ENCODE measurements around the gene CBFA2T2. TPM values are rescaled to one million over a fixed set of nuclear protein-coding genes. Genes with fewer than 3 reads are reported as not detected.
"Not testable (repeated sequence)": the region's sequence is repeated elsewhere in the genome, so short reads cannot be mapped to it uniquely, and the experiment has no call there.

CBFA2T2 gene
- total RNA-seq (2014; rRNA removed; shearing (Covaris generic)), result 2.4 and 2.9 TPM in 2 replicates
- polyA plus RNA-seq (2015; cell fraction: cytosol; rRNA removed), result 6.1 and 6.3 TPM in 2 replicates
- polyA plus RNA-seq (2015; cell fraction: nucleus; rRNA removed), result 10.6 and 17.0 TPM in 2 replicates

DNA sequence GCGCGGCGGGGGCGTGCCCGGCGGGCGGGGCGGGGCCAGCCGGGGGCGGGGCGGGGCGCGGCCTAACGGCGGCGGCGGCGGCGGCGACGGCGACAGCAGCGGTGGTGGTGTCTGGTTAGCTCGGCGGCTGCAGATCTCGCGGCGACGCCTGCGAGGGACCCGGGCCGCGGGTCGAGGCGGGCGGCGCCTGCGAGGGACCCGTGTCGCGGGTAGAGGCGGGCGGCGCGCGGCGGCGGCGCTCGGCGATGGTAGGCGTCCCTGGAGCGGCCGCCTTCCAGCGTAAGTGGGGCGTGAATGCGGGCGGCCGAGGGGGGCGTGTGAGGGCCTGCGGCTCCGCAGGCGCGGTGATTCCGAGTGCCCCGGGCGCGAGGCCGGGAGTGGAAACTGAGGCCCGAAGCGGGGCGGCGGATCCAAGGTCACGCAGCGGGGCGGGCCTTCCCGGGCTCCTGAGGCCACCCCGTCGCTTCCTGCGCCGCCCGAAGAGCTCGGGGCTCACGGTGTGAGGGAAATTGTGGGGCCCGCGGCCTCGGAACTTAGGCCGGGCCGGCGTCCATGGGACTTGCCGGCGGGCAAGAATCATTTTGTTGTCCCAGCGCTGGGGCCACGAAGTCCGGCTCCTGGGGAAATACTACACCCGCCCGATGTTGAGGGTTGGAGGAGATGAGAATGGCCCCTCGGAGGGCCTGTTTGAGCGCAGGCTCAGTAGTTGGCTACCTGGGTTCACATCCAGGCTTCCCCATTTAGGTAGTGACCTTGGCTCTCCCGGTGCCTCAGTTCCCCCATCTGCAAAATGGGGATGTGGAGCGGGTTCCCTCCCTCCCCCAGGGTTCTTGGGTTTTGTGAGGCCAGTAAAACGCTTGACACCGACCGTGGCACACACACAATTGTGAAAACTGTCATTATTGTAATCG is at the start of gene CBFA2T2:
TSS of gene CBFA2T2 (plus strand) at position 74 of the 911 bp plus-strand sequence. CDS start at position 246, 172 bp downstream.
- DNase-seq (ENCODE audit: low read depth), result peak; percentile 45

DNA sequence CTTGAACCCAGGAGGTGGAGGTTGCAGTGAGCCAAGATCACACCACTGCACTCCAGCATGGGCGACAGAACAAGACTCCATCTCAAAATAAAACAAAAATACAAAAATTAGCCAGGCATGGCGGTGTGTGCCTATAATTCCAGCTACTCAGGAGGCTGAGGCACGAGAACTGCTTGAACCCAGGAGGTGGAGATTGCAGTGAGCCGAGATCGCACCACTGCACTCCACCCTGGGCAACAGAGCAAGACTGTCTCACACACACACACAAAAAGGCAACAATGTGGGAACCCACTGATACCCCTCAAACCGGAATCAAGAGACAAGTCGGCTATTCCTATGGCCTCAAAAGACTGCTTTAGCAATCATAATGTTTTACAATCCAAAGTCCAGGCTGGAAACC is 49.3 kb upstream of the CBFA2T2 start:
- not testable (repeated sequence) for DNase-seq (ENCODE audit: low read depth)

DNA sequence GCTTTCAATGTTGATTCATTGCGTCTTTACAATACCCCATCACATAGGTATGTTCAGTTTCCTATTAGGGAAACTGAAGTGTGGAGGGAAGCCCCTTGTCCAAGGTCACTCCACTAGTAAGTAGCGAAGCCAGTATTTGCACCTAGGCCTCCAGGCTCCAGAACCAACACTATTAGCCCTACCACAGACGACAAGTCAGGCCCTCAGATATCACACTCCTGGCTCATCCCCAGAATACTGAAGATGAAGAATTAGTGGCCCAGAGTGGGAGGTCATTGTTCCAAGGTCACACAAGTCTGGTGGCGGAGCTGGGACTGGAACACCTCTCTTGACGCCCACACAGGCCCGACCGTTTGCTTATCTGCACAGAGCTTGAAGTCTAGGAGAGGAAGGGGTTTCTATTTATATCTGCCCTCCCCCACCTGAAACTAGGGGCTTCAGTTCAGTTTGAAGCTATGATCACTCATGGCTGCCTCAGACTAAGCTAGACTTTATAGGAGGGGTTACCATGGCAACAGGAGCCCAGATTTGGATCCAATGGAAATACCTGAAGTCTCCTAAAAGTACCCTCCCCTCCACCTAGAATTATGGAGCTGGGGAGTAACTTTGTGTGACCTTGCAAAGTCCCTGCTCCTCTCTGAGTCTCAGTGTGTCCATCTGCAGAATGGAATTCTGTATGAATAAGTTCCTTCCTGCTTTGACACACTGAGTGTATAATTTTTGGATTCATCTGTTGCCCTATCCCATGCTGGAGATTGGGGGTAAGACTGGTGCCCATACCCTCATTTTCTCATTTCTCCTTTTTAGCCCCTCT is 48.5 kb upstream of the CBFA2T2 start:
- no peak for DNase-seq (ENCODE audit: low read depth)

DNA sequence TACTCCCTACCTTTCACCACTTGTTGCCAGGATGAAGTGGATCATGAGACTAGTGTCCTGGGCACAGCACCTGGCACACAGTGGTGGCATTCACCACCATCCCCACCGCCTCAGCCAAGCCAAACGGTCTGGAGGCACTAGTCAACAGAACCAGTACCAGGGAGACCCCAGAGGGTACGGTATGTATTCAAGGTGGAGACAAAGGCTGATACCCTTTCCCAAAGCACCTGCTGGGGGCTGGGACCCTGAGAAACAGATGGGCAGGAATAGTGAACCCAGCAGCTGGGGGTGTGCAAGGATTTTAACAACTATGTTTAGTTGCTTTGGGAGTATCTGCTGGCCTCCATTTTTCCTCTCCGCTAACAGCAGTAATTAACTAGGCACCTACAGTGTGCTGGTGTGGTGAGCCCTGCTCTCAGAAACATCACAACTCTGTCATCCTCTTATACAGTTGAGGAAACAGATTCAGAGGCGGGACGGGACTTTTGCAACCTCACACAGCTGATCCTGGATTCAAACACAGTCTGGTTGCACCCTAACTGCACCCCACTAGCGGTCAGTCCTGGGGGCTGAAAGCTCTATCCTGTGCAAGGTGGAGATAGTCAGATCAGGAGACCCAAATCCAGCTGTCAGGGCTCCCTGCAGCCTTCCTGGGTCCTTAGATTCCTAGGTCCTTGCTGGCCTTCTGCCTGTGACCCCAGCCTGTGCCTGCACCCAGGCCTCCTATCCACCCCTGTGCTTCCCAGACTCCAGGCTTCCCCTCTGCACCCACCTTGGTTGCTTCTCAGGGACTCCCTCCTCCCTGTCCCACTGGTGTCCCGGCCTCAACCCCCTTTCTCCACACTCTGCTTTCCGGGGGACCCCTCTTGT is 47.5 kb upstream of the CBFA2T2 start:
- no peak for DNase-seq (ENCODE audit: low read depth)

DNA sequence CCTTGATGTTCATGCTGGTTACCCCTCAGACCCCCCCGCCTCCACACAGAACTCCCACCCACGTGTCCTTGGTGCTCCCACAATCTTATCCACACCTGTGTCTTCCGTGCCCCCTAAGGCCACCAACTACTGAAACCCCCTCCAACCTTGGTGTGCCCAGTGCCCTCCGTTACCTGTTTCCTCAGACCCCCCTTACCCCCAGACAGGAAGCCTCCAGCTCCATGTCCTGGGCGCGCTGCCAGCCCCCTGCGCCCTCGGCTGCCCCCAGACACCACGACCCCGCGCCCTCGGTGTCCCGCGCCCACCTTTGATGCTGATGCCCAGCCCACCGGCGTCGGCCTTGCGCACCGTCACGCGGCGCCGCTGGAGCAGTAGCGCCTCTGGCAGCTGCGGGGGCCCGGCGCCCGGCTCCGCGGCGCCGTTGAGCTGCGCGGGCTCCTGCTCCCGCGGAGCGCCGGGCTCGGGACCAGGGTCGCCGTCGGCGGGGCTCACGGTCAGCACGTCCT is 46.8 kb upstream of the CBFA2T2 start:
- DNase-seq (ENCODE audit: low read depth), result no peak

DNA sequence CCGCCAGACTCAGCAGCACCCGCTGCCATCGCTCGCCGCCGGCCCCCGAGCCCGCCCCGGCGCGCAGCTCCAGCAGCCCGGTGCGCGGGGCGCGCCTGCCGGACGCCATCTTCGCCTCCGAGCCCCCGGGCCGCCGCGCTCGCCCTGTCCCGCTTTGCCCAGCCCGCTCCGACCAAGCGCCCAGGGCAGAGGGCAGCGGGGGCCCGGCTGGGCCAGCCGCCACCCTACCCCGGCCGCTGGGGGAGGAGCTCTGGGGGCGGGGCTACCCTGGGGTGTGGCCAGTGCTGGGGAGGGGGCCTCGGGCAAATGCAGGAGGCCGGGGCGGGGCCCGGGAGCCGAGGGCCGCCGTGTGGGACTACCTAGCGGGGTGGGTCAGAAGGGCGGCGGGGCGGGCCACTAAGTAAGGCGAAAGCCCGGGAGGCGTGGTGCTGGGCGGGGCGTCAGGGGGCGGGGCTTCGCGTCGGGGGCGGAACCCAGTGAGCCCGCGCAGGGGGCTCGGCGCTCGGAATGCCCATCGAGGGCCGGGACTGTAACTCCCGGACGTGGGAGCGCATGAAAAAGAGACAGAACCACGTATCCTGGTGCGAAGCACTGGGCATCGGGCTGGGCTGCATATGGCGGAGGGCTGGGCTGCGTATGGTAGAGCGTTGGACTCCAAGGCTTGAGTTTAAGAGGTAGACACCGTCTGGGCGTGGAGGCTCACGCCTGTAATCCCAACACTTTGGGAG is 46.2 kb upstream of the CBFA2T2 start, which contains the start of gene SNTA1:
TSS of gene SNTA1 (minus strand) at position 252 of the 728 bp plus-strand sequence. CDS start at position 109, 143 bp downstream.
- DNase-seq (ENCODE audit: low read depth), result peak; percentile 62

DNA sequence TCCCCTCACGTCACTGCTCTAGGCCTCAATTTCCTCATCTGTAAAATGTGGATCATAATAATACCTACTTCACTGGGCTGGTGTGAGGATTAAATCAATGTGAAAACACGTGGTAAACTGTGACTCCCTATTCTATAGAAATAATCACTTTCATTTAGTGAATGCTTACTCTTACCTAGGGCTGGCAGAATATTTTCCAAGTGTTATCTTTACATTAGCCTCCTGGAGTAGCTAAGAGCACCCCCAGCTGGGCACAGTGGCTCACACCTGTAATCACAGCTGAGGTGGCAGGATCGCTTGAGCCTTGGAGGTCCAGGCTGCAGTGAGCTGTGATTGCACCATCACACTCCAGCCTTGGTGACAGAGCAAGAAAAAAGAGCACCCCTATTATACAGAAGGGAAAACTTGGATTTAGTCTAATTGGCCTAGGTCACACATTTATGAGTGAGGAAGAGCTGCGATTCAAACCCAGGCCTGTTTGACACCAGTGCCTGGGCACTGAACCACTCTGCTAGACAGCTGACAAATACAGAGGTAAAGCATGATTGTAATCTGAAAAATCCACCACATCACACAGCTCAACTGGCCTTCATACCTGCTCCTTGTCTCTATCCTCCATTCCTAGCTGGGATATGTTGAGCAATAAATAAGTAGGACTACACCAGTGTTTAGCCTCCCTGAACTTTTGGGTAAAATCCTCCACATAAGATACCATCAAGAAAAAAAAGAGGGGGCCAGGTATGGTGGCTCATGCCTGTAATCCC is 44.9 kb upstream of the CBFA2T2 start:
- DNase-seq (ENCODE audit: low read depth), result peak; percentile 13

DNA sequence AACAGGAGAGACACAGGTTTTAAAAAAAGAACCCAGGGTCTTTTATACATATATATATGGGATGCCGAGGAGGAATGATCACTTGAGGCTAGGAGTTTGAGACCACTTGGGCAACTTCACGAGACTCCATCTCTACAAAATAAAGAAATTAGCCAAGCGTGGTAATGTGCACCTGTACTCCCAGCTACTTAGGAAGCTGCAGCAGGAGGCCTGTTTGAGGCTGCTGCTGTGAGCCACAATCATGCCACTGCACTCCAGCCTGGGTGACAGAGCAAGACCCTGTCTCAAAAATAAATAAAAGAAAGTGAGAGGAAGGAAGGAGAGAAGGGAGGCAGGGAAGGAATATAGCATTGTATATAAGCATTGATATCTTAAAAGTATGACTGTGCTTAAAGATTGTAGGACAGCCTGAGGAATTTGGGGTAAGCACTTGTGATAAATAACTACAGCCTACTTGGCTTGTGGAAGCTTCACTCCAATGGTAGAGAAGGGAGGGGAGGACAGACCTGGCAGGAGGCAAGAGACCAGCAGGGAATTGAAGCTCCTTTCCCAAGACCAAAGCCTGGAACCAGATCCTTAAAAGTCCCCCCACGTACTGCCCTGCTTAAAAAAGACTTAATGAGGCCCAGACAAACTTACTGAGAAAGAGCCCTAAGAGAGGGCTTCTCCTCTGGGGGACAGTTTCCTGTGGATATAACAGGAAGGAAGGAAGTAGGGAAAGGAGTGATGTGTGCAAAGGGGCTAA is 43.8 kb upstream of the CBFA2T2 start:
- DNase-seq (ENCODE audit: low read depth), result no peak

DNA sequence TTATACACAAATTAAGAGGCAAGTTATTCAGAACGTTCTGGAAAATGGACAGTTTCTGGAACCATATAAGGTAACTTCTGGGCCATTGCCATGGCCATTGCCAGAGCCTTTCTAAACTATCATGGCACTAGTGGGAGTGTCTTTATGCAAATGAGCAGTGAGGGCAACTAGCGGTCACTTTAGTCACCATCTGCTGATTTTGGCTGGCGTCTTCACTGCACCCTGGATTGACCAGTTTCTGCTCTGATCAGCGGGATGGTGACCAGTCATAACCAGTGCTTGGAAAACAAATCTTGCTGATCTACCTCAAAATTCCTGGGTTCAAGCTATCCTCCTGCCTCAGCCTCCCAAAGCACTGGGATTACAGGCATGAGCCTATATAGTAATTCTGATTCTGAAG is 39.0 kb upstream of the CBFA2T2 start:
- peak; percentile 28 for DNase-seq (ENCODE audit: low read depth)

DNA sequence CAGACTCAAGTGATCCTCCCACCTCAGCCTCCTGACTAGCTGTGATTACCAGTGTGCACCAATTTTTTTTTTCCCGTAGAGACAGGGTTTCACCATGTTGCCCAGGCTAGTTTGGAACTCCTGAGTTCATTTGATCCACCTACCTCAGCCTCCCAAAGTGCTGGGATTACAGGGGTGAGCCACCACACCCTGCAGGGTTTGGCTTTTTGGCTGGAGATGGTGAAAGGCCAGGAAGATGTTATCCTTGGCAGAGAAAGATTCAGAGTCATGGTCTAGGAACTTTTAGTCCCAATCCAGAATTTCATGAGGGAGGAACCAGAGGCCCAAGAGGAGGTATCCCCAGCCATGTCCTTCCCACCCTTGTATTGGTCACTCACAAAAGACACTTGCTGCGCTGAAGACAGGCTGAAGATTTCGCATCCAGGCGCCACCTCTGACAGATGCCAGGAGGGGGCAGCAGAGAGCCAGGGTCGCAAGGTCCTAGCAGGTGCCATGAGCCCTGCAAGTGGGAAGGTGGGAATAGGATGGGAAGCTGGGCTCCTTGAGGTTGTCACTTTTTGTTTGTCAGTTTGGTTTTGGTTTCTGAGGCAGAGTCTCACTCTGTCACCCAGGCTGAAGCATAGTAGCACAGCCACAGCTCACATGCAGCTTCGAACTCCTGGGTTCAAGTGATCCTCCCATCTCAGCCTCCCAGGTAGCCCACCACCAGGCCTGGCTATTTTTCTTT is 32.8 kb upstream of the CBFA2T2 start:
- peak; percentile 66 for DNase-seq (ENCODE audit: low read depth)

DNA sequence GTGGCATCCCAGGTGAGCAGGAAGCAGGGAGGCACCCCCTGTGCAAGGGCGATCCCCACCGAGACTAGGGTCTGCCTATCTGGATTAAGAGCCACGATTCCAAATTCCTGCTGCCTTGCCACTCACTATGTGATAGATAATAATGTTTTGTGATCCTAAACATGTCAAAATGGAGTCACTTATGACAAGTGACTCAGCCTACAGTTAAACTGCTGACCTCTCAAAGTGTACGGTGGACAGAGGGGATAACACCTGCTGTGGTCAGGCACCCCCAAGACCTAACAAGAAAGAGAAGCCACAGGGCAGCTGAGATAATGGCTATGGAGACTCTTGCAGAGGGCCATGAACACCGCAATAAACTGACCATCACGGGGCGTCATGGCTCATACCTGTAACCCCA is 30.3 kb upstream of the CBFA2T2 start:
- DNase-seq (ENCODE audit: low read depth), result no peak

DNA sequence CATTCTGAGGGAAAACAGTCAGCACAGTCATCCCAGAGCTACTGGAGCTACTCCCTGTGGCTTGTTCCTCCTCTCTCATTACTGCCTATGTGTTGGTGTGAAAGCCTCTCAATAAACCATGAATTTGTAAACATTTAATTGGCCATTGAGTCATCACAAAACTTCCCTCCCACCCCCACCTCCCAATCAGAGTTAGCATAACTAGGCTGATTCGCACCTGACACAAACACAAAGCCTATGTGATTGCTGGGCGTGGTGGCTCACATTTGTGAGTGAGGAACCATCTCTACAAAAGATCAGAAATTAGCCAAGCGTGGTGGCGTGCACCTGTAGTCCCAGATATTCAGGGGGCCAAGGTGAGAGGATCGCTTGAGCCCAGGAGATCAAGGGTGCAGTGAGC is 29.2 kb upstream of the CBFA2T2 start:
- DNase-seq (ENCODE audit: low read depth), result no peak

DNA sequence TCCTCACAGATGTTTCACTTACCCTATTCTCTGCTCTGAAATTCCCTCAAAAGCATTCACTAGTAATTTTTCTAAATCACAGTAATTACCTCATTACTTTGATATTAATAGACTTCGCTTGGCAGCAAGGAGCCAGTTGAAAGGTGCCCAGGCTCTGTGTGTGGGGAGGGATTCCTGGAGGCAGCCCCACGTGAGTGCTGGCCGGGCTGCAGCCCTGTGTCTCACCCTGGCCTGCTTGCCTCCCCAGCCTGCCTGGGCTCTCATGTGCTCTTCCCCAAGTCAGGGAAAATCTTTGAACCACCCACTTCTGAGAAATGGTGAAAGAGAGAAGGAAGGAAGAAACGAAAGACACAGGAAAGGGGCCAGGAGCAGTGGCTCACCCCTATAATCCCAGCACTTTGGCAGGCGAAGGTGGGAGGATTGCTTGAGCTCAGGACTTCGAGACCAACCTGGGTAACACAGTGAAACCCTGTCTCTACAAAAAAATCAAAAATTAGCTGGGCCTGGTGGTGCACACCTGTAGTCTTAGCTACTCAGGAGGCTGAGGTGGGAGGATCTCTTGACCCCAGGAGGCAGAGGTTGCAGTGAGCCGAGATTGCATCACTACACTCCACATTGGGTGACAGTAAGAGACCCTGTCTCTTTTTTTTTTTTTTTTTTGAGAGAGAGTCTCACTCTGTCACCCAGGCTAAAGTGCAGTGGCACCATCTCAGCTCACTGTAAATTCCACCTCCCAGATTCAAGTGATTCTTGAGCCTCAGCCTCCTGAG is 26.4 kb upstream of the CBFA2T2 start:
- no peak for DNase-seq (ENCODE audit: low read depth)

DNA sequence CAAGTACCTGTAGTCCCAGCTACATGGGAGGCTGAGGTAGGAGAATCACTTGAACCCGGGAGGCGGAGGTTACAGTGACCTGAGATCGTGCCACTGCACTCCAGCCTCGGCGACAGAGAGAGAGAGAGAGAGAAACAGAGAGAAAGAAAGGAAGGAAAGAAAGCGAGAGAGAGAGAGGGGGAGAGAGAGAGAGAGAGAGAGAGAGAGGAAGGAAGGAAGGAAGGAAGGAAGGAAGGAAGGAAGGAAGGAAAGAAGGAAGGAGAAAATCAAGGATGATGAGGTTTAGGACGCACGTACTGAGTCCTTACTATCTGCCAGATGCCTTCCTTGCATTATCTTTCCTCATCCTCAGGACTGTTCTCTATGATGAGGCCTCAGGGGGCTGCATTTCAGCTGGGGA is 25.1 kb upstream of the CBFA2T2 start:
- not testable (repeated sequence) for DNase-seq (ENCODE audit: low read depth)

DNA sequence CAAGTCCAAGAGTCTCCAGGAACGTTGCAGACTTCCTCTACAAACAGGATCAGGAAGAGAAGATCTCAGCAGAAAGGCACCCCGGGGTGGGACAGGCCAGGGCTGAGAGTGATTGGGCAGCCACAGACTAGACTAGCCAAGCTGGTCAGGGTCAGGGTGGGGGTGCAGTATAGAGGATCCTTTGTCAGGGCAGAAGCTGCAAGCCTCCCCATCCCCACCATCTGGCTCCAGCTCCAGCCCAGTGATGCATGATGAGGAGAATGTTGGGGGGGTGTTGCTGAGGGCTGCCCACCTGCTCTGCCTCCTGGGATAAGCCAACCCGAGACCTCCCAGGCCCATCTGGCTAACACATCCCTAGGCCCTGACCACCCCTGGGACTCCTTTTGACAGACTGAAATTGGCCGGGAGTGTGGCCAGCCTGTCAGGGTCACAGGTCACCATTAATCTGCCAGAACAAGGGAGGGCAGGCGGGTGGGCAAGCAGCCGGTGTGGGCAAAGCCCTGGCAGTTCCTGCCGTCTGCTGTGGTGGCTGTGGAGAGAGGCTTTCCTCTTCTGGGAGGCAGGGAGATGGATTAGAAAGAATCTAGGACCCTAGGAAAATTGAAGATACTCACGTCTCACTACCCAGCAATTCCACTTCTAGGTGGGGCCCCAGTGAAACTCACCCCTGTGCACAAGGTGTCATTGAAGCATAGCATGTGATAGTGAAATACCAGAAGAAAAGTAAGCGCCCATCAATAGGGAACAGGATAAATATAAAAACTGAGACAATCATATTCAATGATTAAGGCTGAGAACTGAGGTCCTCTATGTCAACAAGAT is 24.2 kb upstream of the CBFA2T2 start:
- DNase-seq (ENCODE audit: low read depth), result peak; percentile 24

DNA sequence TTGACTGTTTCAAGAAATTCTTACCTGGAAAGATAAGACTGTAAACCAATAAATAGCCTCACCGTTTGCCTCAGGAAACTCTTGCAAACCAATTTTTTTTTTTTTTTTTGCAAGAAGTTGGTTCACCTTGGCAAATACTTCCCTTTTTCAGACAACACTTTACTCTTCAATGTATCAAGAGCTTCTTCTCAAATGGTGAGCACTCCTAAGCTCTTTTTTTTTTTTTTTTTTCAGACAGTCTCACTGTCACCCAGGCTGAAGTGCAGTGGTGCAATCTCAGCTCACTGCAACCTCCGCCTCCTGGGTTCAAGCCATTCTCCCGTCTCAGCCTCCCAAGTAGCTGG is 23.6 kb upstream of the CBFA2T2 start:
- DNase-seq (ENCODE audit: low read depth), result no peak

Measured in HT1080 (cell line).